ENCODE results near the gene SZT2.
"Not testable (repeated sequence)": the region's sequence is repeated elsewhere in the genome, so short reads cannot be mapped to it uniquely, and the experiment has no call there.

SZT2 gene

GRCh38 chr1:43363283-43363934 lies 26.3 kb upstream of the SZT2 start:
- DNase-seq, result no peak

DNA sequence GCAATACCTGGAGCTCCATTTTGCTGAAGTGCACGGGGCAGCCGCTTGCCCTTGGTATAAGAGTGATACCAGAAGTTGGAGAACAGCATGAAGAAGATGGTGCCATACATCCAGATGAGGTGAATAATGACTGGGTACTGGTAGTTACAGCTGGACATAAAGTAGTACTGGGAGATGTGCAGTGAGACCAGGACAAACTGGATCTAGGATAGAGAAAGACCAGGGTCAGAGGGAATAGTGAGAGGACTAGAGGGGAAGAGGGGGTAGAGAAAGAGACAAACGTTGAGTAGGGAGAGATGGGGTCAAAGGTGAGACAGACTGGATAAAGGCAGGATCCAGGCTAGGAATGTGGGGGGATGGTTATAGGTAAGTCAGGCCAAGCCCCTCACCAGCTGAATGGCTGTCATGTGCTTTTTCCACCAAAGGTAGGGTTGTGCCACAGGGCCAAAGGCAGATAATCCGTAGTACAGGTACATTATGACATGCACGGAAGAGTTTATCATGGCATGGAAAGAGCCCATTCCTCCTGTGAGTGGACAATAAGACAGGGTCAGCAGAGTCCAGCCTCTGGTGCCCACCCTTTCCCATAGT lies 25.7 kb upstream of the SZT2 start:
- DNase-seq, result no peak

DNA sequence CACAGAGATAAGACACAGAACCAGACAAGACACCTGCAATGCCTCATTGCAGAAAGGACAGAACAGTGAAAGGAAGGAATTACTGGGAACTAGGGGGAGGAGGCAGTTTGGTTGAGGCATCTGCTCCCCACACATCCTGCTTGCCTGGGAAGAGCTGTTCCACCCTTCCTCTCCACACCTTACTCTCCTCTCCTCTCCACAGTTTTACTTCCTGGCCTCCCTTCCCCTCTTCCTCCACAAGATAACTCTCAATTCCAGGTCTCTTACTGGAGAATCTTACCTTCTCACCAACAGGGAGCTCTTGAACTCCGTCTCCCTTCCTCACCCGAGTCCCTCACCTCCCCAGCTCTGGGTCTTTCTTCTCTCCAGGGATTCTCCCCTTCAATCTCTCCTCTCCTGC lies 24.0 kb upstream of the SZT2 start:
- DNase-seq, result no peak

GRCh38 chr1:43366179-43366578 lies 23.5 kb upstream of the SZT2 start:
- no peak for DNase-seq

DNA sequence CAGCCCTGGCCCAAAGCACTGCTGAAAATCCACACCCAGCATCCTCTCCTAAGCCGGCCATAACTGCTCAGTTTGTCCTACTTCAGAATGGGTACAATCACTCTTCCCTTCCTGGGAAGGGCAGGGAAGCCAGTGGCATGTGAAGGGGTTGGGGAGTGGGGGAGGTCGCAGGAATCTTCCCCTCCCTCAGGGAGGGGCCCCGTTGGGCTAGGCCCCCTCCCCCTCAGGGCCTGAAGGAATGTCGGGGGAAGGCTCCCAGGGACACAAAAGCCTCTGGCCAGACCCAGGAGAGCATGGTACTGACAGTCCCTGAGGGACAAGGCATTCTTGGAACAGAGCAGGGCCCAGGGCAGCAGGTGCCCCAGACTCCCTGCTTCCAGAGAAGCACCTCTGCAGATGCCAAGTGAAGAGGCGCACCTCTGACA lies 23.1 kb upstream of the SZT2 start:
- no peak for DNase-seq

DNA sequence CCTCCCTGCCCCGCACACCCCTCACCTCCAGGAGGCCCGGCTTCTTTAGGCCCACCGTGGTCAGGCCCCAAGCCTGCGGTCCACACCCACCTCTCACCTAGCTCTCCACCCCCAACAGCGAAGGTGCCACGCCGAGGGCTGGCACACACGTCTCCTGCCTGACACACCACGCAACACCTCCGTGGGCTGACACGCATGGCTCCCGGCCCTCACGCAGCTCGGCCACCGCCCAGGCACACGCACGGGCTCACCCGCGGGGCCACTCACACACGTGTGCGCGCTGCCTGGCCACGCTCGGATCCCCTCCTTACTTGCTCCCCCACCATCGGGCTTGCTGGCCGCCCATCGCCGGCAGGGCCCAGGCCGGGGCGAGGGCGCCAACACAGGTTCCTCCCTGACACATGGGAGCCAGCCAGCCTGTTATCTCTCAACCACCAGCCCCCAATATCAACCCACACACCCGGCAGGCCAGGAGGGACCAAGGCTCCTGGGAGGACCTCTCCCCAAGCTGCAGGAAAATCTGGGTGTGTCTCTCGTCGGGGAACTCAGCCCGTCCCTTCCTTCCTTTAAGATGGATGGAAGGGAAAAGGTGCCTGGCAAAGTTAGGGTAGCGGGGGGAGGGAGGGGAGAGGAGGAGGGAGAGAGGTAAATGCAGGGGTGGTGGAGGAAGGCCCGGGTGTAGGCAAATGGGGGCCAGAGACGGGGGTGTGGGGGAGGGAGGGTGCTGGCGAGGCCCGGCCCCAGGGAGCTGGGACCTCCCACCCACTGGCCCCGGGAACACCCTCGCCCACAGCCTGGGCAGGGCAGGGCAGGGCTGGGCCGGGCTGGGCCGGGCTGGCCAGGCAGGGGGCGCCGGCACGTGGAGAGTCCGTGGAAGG lies 22.4 kb upstream of the SZT2 start:
- no peak for DNase-seq

DNA sequence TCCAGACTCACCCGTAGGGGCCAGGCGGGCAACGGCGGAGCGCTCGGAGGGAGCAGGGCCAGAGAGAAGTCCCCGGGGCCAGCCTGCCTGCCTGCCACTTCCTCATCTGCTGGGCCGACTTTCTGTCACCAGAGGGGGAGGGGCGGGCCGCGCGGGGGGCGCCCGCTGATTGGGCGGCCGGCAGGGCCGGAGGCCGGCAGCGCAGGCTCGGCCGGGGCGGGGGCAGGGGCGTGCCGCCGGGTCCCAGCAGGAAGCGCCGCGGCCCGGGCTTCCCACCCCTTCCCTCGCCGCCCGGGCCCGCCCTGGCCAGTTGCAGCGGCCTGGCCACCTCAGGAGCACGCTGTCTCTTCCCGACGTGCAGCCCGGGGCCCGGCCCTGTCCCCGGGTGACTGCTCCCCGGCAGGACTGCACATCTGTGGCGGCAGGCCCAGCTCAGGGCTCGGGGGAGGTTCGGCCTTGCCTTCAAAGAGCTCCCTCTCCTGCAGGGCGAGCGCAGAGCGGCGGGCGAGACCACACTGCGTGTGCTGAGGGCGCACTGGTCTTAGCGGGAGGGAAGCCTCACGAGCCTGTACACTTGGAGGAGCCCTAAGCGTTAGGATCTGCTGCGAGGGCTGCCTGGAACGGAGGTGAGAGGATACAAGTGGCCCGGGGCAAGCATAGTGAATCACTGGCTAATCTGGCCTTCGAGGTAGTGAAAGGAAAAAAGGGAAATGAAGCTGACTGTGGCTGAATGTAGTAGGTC lies 21.6 kb upstream of the SZT2 start, which contains the start of gene ELOVL1:
Gene ELOVL1 (minus strand): TSS at position 108 of the 742 bp plus-strand sequence. CDS start 2,402 bp downstream, outside the sequence.
- DNase-seq, result peak; percentile 85 to 87

- DNase-seq, result no peak
These were observed 21.1 kb upstream of the SZT2 start for GRCh38 chr1:43368646-43369020.

- not testable (repeated sequence) for DNase-seq
These were observed 19.9 kb upstream of the SZT2 start for GRCh38 chr1:43369779-43370178.

GRCh38 chr1:43370564-43370963 lies 19.1 kb upstream of the SZT2 start:
- DNase-seq, result no peak

- DNase-seq, result no peak
These were observed 17.5 kb upstream of the SZT2 start for GRCh38 chr1:43372172-43372571.

GRCh38 chr1:43373066-43373940 lies 16.4 kb upstream of the SZT2 start:
- no peak for DNase-seq

DNA sequence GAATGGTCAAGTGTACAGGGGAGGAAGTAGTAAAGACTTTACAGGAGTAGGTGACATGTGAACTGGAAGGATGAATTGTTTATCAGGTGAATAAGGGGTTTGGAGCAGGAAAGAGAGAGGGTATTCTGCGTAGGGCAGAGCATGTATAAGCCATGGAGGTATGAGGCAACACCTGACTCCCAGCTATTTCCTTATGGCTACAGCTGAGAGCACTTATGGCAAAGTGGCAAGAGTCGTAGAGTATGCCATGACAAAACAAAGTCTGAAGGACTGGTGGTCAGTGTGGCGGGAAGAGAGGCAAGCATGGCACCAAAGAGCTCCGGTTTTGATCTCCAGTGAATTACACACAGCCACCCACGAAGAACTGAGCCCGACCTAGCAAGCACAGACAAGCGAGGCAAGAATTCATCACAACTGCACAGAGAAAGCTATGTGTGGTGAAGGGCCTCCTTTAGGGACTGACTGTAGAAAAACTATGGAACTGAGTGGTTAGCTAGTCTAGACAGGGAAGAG lies 12.9 kb upstream of the SZT2 start:
- no peak for DNase-seq

- DNase-seq, result no peak
These were observed 11.9 kb upstream of the SZT2 start for GRCh38 chr1:43377831-43378230.

DNA sequence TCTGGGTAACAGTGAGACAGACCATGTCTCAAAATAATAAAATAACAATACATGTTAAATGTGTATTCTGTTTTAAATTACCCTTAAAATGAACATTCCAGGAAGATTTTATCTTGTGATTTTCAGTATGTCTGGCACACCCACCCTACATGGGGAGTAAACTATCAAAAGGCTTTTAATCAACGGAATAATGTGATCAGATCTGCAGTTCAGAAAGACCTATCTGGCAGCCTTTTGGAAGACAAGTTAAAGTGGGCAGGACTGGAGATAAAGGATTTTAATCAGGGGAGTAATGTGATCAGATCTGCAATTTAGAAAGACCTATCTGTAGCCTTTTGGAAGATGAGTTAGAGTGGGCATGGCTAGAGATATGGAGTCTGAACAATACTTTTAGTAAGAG lies 10.2 kb upstream of the SZT2 start:
- DNase-seq, result no peak

DNA sequence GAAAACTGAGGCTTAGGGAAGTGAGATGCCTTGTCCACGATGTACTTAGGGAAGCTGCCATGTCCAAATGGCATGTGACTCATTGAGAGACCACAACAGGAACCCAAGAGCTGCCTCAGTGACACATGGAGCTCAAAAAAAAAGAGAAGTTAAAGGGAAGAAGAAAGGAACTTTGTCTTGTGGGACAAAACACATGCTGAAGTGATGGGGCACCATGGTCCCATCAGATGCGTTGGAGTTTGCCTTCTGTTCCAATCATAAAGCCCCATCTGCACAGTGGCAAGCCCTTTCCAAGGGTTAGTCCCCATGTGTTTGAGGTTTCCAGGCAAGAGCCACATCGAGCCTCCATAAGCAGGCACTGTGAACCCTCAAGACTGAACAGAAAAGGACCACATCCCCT lies 8.1 kb upstream of the SZT2 start:
- DNase-seq, result peak; percentile 52 to 59

- no peak for DNase-seq
These were observed 7.5 kb upstream of the SZT2 start for GRCh38 chr1:43382027-43382779.

DNA sequence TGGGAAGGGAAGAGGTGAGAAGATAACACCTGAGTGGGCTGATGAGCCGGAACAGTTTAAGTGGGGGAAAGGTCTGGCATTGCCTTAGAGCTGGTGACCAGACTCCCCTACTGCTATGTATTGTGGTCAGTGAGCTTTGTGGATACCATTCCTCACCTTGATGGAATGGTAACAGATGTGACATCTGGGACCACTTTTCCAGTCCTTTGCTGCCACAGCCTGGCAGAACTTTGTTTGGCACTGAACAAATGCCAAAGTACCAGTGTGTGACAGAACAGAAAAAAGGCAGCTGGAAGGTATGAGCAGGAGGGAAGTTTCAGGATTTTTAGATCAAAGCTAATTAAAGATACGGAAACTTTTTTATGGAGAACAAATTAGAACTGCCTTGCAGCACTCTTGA lies 6.2 kb upstream of the SZT2 start:
- DNase-seq, result no peak

DNA sequence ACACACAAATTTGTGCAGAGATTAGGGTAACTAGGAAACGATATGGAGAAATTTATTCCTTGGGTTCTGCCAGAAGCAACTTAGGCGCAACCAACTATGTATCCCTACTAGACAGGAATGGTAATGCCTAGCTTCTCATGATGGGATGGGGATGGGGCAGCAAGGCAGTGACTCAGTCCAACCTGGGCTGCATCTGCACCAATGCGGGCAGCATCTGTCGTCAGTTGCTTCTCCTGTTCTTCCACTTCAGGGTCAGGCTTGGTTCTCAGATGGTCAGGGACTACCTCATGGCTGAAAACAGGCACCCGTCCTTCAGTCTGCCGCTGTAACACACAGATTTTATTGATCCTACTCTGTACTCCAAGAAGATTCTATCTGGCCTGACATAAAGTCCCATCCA lies 3.0 kb upstream of the SZT2 start:
- DNase-seq, result no peak

DNA sequence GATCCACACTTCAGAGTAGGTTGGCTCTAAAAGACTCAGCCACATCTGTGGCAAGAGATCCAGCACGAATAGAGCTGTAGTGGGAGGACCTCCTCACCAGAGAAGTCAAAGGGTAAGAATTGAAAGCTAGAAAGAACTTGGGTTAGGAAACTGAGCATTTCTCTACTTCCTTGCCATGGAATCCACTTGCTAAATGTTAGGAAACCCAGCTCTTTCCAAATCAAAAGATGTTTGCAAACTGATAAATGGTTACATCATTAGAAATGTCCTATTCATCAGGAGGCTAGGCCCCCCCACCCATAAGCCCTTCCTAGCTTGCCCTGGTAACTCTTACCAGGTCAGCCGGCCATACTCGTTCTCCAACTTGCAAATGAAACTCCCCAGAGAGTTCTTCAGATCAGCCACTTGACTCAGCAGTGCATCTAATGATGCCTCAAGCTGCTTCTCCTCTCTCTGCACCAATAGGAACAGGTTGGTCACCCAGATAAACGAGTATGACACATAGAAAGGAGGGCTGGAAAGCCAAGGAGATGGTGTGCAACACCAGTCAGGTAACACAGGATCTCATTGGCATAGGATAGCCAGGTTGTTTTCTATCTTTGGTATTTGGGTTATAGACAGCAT lies 1.6 kb upstream of the SZT2 start:
- no peak for DNase-seq

DNA sequence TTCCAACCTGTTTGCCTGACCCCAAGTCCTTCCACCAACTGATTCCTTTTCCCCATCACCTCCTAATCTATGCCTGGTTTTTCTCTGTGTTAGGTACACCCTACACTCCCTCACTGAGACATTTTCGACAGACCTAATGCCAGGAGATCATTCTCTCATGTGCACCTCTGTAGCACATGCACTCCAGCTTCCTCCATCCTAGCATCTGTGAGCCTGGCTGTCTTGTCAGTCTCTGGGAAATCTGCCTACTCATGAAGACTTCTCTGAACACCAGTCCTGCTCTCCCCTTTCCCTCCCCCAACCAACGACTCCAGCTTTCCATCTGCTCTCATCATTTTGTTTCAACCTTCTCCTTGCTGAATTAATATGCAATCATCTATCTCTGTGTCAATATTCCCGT lies 1.1 kb upstream of the SZT2 start:
- DNase-seq, result no peak

Measured in AML-193 (cell line).